Measurements from ENCODE around the gene ANKH.
A peak's percentile ranks its signal among the peaks of the same experiment; 100 is the strongest.

ANKH gene

DNA sequence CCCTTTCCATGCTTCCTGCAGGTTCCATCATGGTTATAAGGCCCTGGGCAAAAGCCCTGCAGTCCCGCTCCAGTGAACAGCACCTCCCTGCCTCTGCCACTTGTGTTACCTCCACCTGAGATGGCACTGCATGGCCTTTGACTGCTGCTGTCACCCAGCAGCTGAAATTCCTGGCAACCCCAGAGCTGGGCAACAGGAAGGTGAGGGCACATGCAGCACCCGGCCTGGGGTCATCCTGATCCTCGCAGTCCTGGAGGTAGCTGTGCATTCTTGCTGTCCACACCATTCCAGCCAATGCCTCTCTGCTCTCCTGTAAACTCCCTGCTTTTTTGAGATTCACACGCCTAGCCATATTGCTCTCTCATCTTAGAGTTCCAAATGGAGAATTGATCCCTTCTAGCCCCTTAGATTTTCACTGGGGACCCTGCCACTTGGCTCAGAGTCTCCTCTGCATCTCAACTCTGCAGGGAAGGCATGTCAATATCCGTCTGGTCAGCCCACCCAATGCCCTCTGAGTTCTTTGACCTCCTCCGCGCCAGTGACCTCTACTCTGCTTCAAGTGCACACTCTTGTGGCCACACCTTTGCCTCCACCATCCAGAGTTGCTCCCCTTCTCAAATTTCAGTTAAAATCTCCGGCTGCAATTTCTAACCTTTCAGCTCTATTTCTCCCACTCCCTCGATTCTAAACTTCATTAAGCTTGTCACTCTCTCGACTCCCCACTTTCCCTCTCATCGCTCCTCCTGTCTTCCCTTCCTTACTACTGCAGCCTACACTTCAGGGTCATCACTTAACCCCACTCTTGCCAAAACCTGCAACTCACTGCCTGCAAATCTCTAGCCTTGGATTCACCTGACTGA lies 93.4 kb downstream of the ANKH start:
- no peak for TF ChIP-seq CTCF (IDR thresholded peaks at IDR 0.05; ENCODE audit: low read depth, low read length)
- H3K4me3 ChIP-seq (replicated peaks in 1 of 2; ENCODE audit: low read depth in 2 of 2, low read length in 2 of 2): no peak overlapping the region
- no peak for DNase-seq (ENCODE audit: low read depth in 2 of 2)

GRCh38 chr5:14777187-14777586 lies 94.4 kb downstream of the ANKH start:
- no peak for DNase-seq (ENCODE audit: low read depth in 2 of 2)
- TF ChIP-seq CTCF (IDR thresholded peaks at IDR 0.05; ENCODE audit: low read depth, low read length): no peak
- no peak overlapping the region for H3K4me3 ChIP-seq (replicated peaks in 1 of 2; ENCODE audit: low read depth in 2 of 2, low read length in 2 of 2)

- no peak for DNase-seq (ENCODE audit: low read depth in 2 of 2)
- TF ChIP-seq CTCF (IDR thresholded peaks at IDR 0.05; ENCODE audit: low read depth, low read length): no peak
- no peak overlapping the region for H3K4me3 ChIP-seq (replicated peaks in 1 of 2; ENCODE audit: low read depth in 2 of 2, low read length in 2 of 2)
These were observed 95.0 kb downstream of the ANKH start for GRCh38 chr5:14776602-14777001.

DNA sequence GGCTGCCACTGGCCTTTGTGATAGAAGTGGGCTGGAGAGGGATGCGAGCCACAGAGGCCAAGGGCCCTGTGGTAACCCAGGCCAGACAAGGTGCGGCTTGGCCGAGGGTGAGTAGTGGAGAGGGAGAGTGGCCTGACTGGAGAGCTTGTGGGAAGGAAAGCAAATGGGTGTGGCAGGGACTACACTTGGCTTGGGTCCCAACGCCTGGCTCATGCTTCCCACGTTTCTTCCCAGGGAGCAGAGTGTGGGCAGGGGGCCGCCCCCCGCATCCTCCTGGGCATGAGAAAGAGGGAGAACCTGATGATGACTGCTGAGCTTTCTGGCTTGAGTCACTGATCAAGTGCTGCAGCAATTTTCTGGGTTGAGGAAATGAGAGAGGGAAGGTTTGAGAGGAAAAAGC lies 95.7 kb downstream of the ANKH start:
- H3K4me3 ChIP-seq (replicated peaks in 1 of 2; ENCODE audit: low read depth in 2 of 2, low read length in 2 of 2): no peak overlapping the region
- TF ChIP-seq CTCF (IDR thresholded peaks at IDR 0.05; ENCODE audit: low read depth, low read length): no peak
- DNase-seq (ENCODE audit: low read depth in 2 of 2): peak; percentile 46 to 59

DNA sequence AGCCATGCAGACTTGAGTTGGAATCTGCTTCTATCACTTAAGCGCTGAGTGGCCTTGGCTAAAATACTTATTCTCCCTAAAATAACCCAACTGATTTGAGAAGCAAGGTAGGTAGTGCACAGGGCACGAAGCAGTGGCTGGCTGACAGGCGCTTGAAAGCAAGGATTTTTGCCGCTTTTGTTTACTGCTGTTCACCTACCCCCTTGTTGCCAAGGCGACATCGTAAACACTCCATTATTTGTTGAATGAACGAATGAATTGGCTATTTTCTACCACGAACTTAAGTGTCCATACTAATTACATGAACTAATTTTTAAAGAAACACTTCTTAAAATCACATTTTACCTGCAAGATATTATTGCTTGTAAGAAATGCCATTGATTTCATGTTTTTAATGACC lies 98.0 kb downstream of the ANKH start:
- no peak for DNase-seq (ENCODE audit: low read depth in 2 of 2)
- no peak overlapping the region for H3K4me3 ChIP-seq (replicated peaks in 1 of 2; ENCODE audit: low read depth in 2 of 2, low read length in 2 of 2)
- TF ChIP-seq CTCF (IDR thresholded peaks at IDR 0.05; ENCODE audit: low read depth, low read length): no peak

- no peak for DNase-seq (ENCODE audit: low read depth in 2 of 2)
- no peak overlapping the region for H3K4me3 ChIP-seq (replicated peaks in 1 of 2; ENCODE audit: low read depth in 2 of 2, low read length in 2 of 2)
- TF ChIP-seq CTCF (IDR thresholded peaks at IDR 0.05; ENCODE audit: low read depth, low read length): no peak
These were observed 99.6 kb downstream of the ANKH start for GRCh38 chr5:14771972-14772371.

GRCh38 chr5:14771189-14771588 lies 100.4 kb downstream of the ANKH start:
- TF ChIP-seq CTCF (IDR thresholded peaks at IDR 0.05; ENCODE audit: low read depth, low read length): no peak
- H3K4me3 ChIP-seq (replicated peaks in 1 of 2; ENCODE audit: low read depth in 2 of 2, low read length in 2 of 2): no peak overlapping the region
- no peak for DNase-seq (ENCODE audit: low read depth in 2 of 2)

All from cardiac fibroblast (primary cell).